AG04449 (cell line): ENCODE results near the gene TBK1.
A peak's percentile ranks its signal among the peaks of the same experiment; 100 is the strongest.

Source experiments
- CTCF ChIA-PET: fragments of 350-600 bp; formaldehyde crosslinking; extraction: SDS; loops from one replicate; lab custom pipeline; 2021; ENCODE audit warnings: antibody characterized with exemption; lab: Yijun Ruan, JAX
- POLR2A ChIA-PET: fragments of 400-600, 350-600 bp; formaldehyde crosslinking; extraction: SDS; loops from one replicate; lab custom pipeline; 2020; ENCODE audit warnings: antibody characterized with exemption, inconsistent platforms; lab: Yijun Ruan, JAX
- DNase-seq: peaks from one replicate; pipeline ENCODE4 v3.0.0-alpha.2; 2010; ENCODE audit warnings: low read depth, low spot score
- H3K4me3 ChIP-seq: 2 replicates; pipeline ENCODE4 v1.5.1; 2011; ENCODE audit warnings: low read depth, mild to moderate bottlenecking, control low read depth, low read length
- TF ChIP-seq, protein P1 (sequence below): IDR thresholded peaks from one replicate; pipeline ENCODE4 v1.5.1; 2011; ENCODE audit warnings: mild to moderate bottlenecking, moderate library complexity, low read length, control low read depth, inconsistent platforms; ENCODE audit not compliant: insufficient read depth; ENCODE audit errors: missing control alignments

The TBK1 gene

DNA sequence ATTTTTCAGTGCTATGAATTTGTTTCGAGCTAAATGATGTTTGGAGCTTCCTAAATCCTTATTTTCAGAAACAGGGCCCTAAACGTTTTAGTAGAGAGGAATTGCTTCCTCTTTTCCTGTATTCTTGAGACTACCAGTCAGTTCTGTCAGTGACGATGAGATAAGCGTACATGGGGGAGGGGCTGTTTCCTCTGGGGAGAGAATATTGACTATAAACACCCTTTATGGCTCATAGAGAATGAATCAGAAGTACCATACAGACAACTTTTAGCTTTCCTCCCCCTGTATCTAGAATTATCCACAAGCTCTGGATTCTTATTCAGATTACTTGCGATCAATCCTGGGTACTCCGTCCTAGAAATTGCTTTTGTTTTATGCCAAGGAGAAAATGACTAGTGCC is 5.1 kb downstream of the TBK1 start:
- TF ChIP-seq, protein P1, sequence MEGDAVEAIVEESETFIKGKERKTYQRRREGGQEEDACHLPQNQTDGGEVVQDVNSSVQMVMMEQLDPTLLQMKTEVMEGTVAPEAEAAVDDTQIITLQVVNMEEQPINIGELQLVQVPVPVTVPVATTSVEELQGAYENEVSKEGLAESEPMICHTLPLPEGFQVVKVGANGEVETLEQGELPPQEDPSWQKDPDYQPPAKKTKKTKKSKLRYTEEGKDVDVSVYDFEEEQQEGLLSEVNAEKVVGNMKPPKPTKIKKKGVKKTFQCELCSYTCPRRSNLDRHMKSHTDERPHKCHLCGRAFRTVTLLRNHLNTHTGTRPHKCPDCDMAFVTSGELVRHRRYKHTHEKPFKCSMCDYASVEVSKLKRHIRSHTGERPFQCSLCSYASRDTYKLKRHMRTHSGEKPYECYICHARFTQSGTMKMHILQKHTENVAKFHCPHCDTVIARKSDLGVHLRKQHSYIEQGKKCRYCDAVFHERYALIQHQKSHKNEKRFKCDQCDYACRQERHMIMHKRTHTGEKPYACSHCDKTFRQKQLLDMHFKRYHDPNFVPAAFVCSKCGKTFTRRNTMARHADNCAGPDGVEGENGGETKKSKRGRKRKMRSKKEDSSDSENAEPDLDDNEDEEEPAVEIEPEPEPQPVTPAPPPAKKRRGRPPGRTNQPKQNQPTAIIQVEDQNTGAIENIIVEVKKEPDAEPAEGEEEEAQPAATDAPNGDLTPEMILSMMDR, result no peak
- CTCF ChIA-PET, result interaction anchor here (1.0 kb wide), 1 partner anchor 239 kb away, joined by 3 read pairs; no protein-coding TSS in a partner anchor
- POLR2A ChIA-PET, result no interaction called here
- no peak for DNase-seq
- H3K4me3 ChIP-seq, result no peak overlapping the region

DNA sequence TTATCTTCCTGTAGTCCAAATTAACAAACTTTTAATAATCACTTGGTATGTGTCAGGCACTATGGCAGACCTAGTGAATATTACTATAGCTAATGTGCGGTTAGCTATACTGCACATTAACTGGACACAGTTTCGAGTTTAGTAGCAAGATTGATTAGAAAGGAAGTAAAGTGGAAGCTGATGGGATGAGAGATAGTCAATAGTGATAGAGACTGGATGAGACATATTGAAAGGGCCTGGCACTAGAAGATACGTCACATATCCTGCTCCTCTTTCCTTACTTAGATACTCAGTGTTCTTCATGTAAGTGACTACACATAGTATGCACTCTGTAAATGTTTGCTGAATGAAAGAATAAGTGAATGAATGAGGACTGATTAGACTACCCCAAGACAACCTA is 5.5 kb downstream of the TBK1 start:
- POLR2A ChIA-PET, result no interaction called here
- no peak overlapping the region for H3K4me3 ChIP-seq
- TF ChIP-seq, protein P1, result no peak

DNA sequence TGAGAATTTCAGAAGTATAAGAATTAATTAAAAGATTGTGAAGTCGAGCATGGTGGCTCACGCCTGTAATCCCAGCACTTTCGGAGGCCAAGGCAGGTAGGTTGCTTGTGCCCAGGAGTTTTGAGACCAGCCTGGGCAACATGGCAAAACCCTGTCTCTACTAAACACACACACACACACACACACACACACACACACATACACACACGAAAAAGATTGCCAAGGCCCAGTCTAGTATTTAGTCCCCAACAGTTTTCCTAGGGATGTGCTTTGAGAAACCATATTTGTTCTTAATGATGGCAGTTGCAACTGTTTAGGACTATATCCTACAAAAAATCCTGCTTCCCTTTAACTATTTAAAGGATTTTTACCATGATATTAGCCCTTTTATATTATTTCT is 6.0 kb downstream of the TBK1 start:
- ChIA-PET POLR2A (no interaction called here), CTCF (no interaction called here)
- no peak for DNase-seq
- H3K4me3 ChIP-seq, result no peak overlapping the region
- TF ChIP-seq, protein P1, result no peak

More for the DNA sequence above, 5.5 kb downstream of the TBK1 start:
- CTCF ChIA-PET, result interaction anchor here (1.0 kb wide), 1 partner anchor 238 kb away, joined by 3 read pairs; no protein-coding TSS in a partner anchor
- DNase-seq, result no peak

DNA sequence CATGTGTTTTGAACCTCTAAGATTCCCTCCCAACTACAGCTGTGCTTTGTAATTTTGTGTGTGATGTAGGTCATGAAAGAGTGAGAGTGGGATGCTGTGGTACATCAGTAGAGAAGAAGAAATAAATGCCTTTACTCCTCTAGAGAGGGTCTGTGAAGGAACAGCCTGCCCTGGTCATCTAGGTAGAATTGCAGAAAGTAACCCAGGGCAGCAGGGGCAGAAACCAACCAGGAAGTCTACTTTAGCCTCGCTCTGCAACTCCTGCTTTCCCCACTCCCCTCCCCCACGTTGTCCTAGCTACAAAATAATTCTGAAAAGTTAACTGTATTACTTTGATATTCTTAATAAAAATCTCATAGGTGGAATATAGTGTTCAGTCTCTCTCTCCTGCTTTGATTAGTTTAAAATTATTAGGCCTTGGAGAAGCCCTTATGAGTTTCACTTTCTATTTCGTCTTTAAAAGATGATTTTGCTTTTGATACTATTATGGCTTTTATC is 7.5 kb downstream of the TBK1 start:
- H3K4me3 ChIP-seq, result no peak overlapping the region
- no peak for DNase-seq
- CTCF ChIA-PET, result interaction anchor here (1.5 kb wide), 1 partner anchor 238 kb away, joined by 5 read pairs; no protein-coding TSS in a partner anchor
- POLR2A ChIA-PET, result no interaction called here
- TF ChIP-seq, protein P1, result no peak

DNA sequence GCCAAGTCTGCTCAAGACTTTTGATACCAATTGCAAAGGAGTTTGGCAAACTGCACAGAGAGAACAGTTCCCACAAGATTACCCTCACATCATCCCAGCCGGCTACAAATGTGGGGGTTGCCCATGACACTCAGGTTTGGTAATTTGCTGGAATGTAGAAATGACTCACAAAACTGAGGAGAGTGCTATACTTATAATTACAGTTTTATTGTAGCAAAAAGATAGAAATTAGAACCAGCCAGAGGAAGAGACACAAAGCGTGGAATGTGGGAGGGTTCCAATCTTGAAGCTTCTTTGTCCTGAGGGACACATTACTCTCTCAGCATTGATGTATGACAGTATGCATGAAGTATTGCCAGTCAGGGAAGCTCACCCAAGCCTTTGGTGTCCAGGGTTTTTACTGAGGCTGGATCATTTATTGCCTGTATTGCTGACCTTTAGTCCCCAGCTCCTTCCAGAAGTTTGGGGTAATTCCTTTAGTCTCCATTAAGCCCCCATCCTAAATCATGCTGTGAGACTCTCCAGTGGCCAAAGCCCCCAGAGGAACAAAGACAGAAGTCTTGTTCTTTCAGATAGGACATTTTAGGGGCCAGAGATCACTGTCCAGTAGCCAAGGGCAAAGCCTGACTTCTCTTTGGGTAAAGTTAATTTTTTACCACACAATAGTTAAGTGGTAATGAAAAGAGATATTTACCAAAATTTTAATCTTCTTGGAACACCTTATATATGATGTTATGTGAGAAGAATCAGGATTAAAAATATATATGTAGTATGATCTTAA is 9.9 kb downstream of the TBK1 start:
- ChIA-PET CTCF (no interaction called here), POLR2A (interaction anchor here (1.0 kb wide), 1 partner anchor 11 kb away, joined by 4 read pairs; no protein-coding TSS in a partner anchor)
- peak; percentile 84 for DNase-seq
- TF ChIP-seq, protein P1, result no peak
- no peak overlapping the region for H3K4me3 ChIP-seq

DNA sequence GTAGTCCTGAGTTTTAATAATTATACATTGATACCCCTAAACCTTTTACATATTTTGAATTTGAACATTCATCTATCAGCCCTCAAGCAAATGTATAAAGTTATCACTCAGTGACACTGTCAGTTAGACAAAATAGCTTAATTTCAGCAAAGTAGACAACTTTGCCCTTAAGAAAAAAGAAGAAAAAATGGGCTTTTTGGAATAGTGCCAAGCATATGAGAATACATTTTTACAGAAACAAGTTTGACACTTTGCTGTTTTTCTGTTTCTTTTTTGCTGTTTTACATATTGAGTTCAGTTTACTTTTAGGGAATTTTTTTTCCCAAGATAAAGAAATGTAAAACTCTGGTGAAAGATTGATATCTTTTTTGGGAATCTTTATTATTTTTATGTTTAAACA is 14.3 kb downstream of the TBK1 start:
- ChIA-PET POLR2A (no interaction called here), CTCF (interaction anchor here (0.5 kb wide), 1 partner anchor 83 kb away, joined by 3 read pairs; no protein-coding TSS in a partner anchor)
- TF ChIP-seq, protein P1, result no peak
- DNase-seq, result no peak
- H3K4me3 ChIP-seq, result no peak overlapping the region
